HFF-Myc (cell line): ENCODE results near the gene C1QL4.
"Not testable (repeated sequence)": the region's sequence is repeated elsewhere in the genome, so short reads cannot be mapped to it uniquely, and the experiment has no call there.

Source experiments
- DNase-seq: peaks from one replicate; pipeline ENCODE4 v3.0.0-alpha.2; 2011; ENCODE audit warnings: low read depth; ENCODE audit errors: extremely low read depth
- H3K4me3 ChIP-seq: replicated peaks from 2 replicates; pipeline ENCODE4 v1.5.1; 2011; ENCODE audit warnings: low read depth, mild to moderate bottlenecking, control low read depth, low read length
- TF ChIP-seq, protein P1 (sequence below): IDR thresholded peaks from 2 replicates; pipeline ENCODE4 v1.5.1; 2012; ENCODE audit warnings: mild to moderate bottlenecking, low read depth, low read length, control low read depth; ENCODE audit errors: missing control alignments

The C1QL4 gene

DNA sequence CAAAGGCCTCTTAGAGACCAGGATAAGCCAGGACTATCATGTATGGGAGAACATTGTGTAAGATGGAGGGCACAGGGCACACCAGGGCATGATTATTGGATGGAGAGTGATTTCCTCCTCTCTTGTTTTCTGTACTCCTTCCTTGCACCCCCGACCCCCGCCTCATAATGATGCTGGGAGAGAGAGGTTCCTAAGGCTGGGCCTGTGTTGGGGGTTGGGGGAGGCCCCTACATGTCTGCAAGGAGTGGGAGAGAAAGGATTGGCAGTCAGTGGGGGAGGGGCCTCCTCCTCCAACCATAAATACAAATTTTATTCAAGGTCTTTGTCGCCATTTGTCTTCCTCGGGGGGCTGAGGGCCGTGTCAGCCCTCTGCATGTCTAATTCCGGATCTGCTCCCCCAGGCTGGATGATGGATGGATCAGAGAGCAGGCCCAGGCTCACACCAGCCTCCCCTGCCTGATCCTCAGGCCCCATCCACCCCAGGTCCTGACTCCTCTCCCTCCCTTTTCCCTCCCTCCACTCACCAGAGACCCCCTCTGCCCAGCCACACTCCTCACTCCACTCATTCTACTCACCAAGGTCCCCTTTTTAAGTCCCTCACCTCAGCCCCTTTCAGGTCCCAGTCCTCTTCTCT lies 2.0 kb upstream of the C1QL4 start:
- no peak overlapping the region for H3K4me3 ChIP-seq
- no peak for DNase-seq
- TF ChIP-seq, protein P1, sequence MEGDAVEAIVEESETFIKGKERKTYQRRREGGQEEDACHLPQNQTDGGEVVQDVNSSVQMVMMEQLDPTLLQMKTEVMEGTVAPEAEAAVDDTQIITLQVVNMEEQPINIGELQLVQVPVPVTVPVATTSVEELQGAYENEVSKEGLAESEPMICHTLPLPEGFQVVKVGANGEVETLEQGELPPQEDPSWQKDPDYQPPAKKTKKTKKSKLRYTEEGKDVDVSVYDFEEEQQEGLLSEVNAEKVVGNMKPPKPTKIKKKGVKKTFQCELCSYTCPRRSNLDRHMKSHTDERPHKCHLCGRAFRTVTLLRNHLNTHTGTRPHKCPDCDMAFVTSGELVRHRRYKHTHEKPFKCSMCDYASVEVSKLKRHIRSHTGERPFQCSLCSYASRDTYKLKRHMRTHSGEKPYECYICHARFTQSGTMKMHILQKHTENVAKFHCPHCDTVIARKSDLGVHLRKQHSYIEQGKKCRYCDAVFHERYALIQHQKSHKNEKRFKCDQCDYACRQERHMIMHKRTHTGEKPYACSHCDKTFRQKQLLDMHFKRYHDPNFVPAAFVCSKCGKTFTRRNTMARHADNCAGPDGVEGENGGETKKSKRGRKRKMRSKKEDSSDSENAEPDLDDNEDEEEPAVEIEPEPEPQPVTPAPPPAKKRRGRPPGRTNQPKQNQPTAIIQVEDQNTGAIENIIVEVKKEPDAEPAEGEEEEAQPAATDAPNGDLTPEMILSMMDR = no peak

- TF ChIP-seq, protein P1 = no peak
- H3K4me3 ChIP-seq = no peak overlapping the region
Measured at GRCh38 chr12:49335955-49336644, 888 bp downstream of the C1QL4 start.

DNA sequence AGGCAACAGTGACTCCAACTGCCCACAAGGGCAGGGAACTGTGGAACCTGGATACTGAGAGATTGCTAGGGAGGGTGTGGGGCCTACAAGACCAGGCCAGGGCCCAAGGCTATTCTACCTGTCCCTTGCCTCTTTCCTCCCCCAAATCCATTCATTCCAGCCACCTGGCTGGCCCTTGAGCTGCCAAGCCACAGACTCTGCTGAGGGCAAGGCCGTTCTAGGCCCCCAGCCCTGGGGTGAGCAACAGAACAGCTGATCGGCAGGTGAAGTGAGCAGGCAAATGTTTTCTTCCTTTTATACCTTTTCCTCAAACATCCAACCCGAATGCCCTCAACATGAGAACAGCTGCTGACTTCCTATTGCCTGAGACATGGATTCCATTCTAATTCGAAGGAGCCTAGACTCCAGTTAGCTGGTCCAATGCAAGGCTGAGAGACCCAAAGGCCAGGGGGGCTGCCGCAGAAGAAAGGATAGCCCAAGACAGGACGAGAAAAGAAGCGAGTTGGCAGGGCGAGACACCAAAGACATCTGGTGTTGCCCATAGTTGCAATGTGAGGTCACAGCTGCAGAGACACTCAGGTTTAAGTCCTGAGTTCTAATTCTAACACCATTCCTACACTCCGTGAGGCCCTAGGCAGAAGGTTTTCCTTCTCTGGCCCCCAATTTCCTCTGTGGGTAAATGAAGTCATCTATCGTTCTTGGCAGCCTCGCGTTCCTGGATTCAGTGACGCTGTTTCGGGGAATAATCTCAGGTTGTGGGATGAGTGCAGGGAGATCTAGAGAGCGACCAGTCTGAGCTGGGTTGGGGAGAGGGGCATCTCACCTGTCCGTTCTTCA lies 1.7 kb downstream of the C1QL4 start:
- TF ChIP-seq, protein P1 = no peak
- no peak overlapping the region for H3K4me3 ChIP-seq
- DNase-seq = no peak

More at GRCh38 chr12:49335955-49336644, 888 bp downstream of the C1QL4 start:
- DNase-seq = no peak

GRCh38 chr12:49334681-49335080 lies 2.3 kb downstream of the C1QL4 start:
- no peak for DNase-seq
- TF ChIP-seq, protein P1 = no peak
- no peak overlapping the region for H3K4me3 ChIP-seq

GRCh38 chr12:49334226-49334625 lies 2.8 kb downstream of the C1QL4 start:
- no peak overlapping the region for H3K4me3 ChIP-seq
- DNase-seq = no peak
- TF ChIP-seq, protein P1 = no peak

- not testable (repeated sequence) for DNase-seq, H3K4me3 ChIP-seq
Measured at GRCh38 chr12:49333778-49334177, 3.2 kb downstream of the C1QL4 start.

GRCh38 chr12:49332891-49333371 lies 4.1 kb downstream of the C1QL4 start:
- no peak for DNase-seq
- TF ChIP-seq, protein P1 = no peak
- no peak overlapping the region for H3K4me3 ChIP-seq
